Activated CD4-positive, alpha-beta T cell treated with anti-CD3 and anti-CD28 coated beads, Interleukin-2, amount 10 ng/mL, durations not matched to agents 7 days and 5 days (primary cell): ENCODE measurements around the gene COL23A1. TPM values are rescaled to one million over a fixed set of nuclear protein-coding genes. Genes with fewer than 3 reads are reported as not detected.

Experiments used
- CTCF ChIA-PET: fragments of 350-600 bp; sonication (Branson Sonifier 250); formaldehyde crosslinking; loops from one replicate; lab custom pipeline; 2021; ENCODE audit warnings: antibody characterized with exemption; lab: Charles Lee
- POLR2A ChIA-PET: fragments of 350-600 bp; sonication (Branson Sonifier 250); formaldehyde crosslinking; loops from one replicate; lab custom pipeline; 2021; ENCODE audit warnings: antibody characterized with exemption; lab: Charles Lee
- DNase-seq: peaks from one replicate; pipeline ENCODE4 v3.0.0-alpha.2; 2020
- H3K27ac Mint-ChIP-seq: one replicate; pipeline ENCODE4 v1.8.0; 2021; ENCODE audit warnings: mild to moderate bottlenecking, moderate library complexity, mixed read lengths
- H3K27me3 Mint-ChIP-seq: one replicate; pipeline ENCODE4 v1.8.0; 2021; ENCODE audit warnings: mixed read lengths
- H3K36me3 Mint-ChIP-seq: one replicate; pipeline ENCODE4 v1.8.0; 2021; ENCODE audit warnings: low read depth, mixed read lengths
- H3K4me1 Mint-ChIP-seq: one replicate; pipeline ENCODE4 v1.8.0; 2021; ENCODE audit warnings: mixed read lengths
- H3K4me3 Mint-ChIP-seq: one replicate; pipeline ENCODE4 v1.8.0; 2021; ENCODE audit warnings: mild to moderate bottlenecking, moderate library complexity, mixed read lengths
- H3K9me3 Mint-ChIP-seq: one replicate; pipeline ENCODE4 v1.8.0; 2021; ENCODE audit warnings: mixed read lengths
- total RNA-seq, 2 experiments: library from RNA; stranded (reverse); gene quantifications; one replicate each; pipeline ENCODE4 v1.2.3, GENCODE V29; 2021

COL23A1 gene
- total RNA-seq, 2 experiments from 2014 or later, result 0.27 TPM; not detected in 1

DNA sequence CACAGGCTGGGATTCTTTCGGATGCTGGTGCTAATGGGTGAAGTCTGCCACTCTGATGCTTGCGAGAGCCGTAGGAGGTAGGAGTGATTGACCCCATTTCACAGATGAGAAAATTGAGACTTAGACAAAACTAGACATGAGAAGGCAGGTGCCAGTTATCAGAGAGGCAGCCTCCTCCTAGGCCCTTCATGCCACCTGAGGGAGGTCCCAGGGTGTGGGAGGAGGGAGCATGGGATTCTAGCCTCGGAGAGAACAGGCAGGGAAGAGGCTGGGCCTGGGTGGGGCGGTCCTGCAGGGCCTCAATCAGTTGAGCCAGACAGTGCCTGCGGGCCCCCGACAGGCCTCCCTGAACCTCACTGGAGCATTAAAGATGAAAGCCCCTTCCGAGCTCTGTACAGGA, 112.4 kb downstream of the COL23A1 start:
- Mint-ChIP-seq H3K9me3 (no peaks in the 10 kb centered on the region), H3K36me3 (no peaks in the 10 kb centered on the region), H3K27me3 (no peaks in the 10 kb centered on the region), H3K27ac (no peak overlapping the region), H3K4me1 (peaks cover 9% of the 10 kb centered on the region), H3K4me3 (no peak overlapping the region)
- ChIA-PET CTCF (no interaction called here), POLR2A (no interaction called here)
- DNase-seq, result no peak

DNA sequence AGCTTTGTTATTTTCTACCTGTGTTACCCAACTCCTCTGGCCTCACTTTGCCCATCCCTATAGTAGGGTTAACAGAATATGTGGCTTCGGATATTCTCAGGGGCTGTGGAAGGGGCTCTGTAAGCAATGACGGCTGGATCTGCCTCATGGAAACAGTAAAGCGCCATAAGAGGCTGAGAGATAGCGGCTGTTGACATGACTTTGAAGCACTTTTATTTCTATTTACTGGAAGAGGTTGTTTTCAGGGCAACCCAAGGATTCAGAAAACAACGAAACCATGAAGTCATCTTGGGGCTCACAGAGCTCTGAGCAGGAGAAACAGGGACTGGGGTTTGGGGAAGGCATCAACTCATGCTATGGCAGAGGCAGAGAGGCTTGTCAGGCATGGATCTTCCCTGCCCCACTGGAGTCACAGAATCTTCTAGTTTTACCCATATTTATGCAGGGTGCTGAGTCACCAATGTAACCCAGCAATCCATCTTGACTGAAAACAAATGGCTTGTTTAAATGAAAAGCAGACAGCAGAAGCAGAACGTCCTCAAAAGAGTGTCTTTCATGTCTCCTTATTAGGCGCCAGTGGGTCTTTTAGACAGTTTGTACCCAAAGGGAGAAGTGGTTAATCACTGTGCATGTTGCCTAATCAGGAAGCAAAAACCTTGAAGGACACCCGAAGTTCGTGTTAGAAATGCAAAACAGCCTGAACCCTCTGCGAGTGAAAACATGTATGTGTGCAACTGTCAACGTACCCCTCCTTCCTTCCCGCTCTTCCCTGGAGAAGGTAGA, 113.0 kb downstream of the COL23A1 start:
- H3K9me3 Mint-ChIP-seq, result no peaks in the 10 kb centered on the region
- no peak for DNase-seq
- no peaks in the 10 kb centered on the region for H3K36me3 Mint-ChIP-seq
- no peak overlapping the region for H3K4me3 Mint-ChIP-seq
- peaks cover 7% of the 10 kb centered on the region for H3K4me1 Mint-ChIP-seq
- ChIA-PET CTCF (no interaction called here), POLR2A (no interaction called here)
- H3K27ac Mint-ChIP-seq, result no peak overlapping the region
- no peaks in the 10 kb centered on the region for H3K27me3 Mint-ChIP-seq

DNA sequence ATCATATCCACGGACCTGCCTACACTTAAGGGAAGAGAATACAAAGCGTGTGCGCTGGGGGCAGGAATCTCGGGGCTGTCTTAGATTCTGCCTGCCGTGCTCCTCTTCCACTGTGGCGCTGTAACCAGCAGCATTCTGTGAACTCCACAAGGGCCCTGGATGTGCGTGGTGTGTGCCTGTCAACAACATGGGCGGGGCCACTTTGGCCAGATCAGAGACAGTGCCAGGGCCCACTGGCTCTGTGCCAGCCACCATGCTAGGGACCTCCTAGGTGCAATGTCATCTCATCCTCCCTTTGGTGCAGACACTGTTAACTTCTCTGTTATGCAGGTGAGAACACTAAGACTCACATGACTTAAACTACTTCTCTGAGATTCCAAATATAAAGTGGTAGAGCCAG, 113.7 kb downstream of the COL23A1 start:
- Mint-ChIP-seq H3K27me3 (no peaks in the 10 kb centered on the region), H3K27ac (no peak overlapping the region), H3K9me3 (no peaks in the 10 kb centered on the region), H3K4me3 (no peak overlapping the region), H3K4me1 (peaks cover 7% of the 10 kb centered on the region), H3K36me3 (no peaks in the 10 kb centered on the region)
- ChIA-PET POLR2A (no interaction called here), CTCF (no interaction called here)
- no peak for DNase-seq

DNA sequence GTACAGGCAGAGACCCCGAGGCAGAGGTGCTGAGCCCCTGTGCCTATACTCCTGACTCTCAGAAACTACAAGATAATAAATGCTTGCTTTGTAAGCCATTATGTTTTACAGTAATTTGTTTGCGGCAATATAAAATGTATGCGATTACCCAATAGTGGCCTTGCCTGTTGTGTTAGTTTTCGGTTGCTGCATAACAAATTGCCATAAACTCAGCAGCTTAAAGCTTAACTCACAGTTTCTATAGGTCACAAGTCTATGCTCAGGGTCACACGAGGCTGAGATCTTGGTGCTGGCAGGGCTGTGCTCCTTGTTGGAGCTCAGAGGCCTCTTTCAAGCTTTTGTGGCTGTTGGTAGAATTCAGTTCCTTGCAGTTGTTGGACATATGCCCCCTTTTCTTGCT, 114.8 kb downstream of the COL23A1 start:
- no peak overlapping the region for H3K27ac Mint-ChIP-seq
- H3K36me3 Mint-ChIP-seq, result no peaks in the 10 kb centered on the region

DNA sequence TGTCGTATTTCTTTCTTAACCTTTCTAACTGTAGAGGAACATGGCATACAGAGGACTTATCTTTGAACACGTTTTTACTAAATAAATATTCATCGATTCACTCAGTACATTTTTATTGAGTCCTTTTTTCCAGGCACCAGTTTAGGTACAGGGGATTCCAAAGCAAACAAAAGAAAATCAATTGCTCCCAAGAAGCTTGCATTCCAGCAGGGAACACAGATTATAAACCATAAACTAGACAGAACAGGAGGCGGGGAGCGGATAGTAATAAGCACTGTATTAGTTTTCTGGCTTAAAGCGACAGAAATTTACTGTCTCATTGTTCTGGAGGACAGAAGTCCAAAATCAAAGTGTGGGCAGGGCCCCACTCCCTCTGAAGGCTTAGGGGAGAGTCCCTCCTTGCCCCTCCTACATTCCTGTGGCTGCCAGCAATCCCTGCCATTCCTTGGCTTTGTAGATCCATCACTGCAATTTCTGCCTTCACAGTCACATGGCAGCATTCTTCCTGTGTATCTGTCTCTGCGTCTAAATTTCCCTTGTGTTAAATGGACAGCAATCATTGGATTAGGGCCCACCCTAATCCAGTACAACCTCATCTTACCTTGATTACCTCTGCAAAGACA, 115.5 kb downstream of the COL23A1 start:
- H3K36me3 Mint-ChIP-seq, result no peaks in the 10 kb centered on the region
- H3K9me3 Mint-ChIP-seq, result no peaks in the 10 kb centered on the region
- ChIA-PET POLR2A (no interaction called here), CTCF (no interaction called here)
- peaks cover 7% of the 10 kb centered on the region for H3K4me1 Mint-ChIP-seq
- no peak overlapping the region for H3K4me3 Mint-ChIP-seq
- H3K27me3 Mint-ChIP-seq, result no peaks in the 10 kb centered on the region
- no peak overlapping the region for H3K27ac Mint-ChIP-seq
- DNase-seq, result no peak

More for the DNA sequence above, 114.8 kb downstream of the COL23A1 start:
- ChIA-PET CTCF (no interaction called here), POLR2A (no interaction called here)
- H3K27me3 Mint-ChIP-seq, result no peaks in the 10 kb centered on the region
- peaks cover 7% of the 10 kb centered on the region for H3K4me1 Mint-ChIP-seq
- H3K9me3 Mint-ChIP-seq, result no peaks in the 10 kb centered on the region
- no peak overlapping the region for H3K4me3 Mint-ChIP-seq
- DNase-seq, result no peak

DNA sequence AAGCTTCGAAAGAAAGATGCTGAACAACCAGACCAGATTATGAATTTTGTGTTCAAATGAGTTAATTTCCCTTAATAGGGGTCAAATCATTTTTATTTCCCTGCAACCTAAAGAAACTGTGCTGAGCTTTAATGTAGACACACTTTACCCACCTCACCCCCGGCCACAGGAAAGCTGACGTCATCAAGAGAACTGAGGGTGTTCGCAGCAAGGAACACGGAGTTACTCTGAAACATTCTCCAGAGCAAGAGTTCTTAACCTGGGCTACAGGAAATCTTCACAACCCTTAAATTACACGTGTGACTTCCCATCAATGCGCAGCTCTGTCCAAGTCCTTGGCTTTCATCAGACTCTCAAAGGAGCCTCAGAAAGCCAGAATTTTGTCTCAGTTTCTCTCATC, 116.3 kb downstream of the COL23A1 start:
- Mint-ChIP-seq H3K9me3 (no peaks in the 10 kb centered on the region), H3K4me1 (peaks cover 7% of the 10 kb centered on the region), H3K27ac (no peak overlapping the region), H3K36me3 (no peaks in the 10 kb centered on the region), H3K27me3 (no peaks in the 10 kb centered on the region), H3K4me3 (no peak overlapping the region)
- DNase-seq, result no peak
- ChIA-PET CTCF (no interaction called here), POLR2A (no interaction called here)

DNA sequence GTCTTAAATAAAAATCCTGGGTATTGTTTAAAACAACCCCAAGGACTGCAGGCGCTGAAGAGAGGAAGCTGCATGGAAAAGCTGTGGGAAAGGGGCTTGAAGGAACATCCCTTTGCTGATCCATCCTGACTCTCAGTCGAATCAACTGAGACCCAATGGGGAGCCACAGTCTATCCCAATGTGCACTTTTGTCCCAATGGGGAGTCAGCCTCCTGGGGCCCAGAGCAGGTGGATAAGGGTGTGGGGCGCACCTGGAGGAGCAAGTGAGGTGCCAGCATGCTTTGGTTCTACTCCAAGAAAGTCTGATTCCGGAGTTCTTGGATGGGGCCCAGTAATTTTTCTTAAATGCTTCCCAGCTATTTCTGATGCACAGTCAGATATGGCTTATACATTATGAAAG, 118.1 kb downstream of the COL23A1 start:
- no peaks in the 10 kb centered on the region for H3K36me3 Mint-ChIP-seq
- H3K4me1 Mint-ChIP-seq, result peaks cover 7% of the 10 kb centered on the region
- no peaks in the 10 kb centered on the region for H3K9me3 Mint-ChIP-seq
- no peak for DNase-seq
- CTCF ChIA-PET, result interaction anchor here (0.5 to 3.4 kb wide), 2 partner anchors 11 to 78 kb away, joined by 3 to 13 read pairs; no protein-coding TSS in a partner anchor
- H3K4me3 Mint-ChIP-seq, result no peak overlapping the region
- H3K27ac Mint-ChIP-seq, result no peak overlapping the region
- POLR2A ChIA-PET, result no interaction called here
- no peaks in the 10 kb centered on the region for H3K27me3 Mint-ChIP-seq

DNA sequence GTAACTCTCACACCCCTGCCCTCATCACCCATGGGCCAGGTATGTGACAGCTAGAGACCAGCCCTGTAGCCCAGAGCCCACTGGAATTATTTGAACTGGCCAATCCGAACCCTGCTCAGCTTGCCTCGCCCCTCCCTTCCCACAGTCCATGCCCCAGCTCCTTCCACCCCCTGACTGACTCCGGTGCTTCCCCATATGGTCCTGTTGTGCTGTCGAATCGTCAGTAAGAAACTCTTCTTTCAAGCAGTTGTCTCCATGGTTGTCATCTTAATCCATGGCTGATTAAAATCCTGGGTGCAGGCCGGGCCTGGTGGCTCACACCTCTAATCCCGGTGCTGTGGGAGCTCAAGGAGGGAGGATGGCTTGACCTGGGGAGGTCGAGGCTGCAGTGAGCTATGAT, 118.5 kb downstream of the COL23A1 start:
- H3K9me3 Mint-ChIP-seq, result no peaks in the 10 kb centered on the region
- H3K4me3 Mint-ChIP-seq, result no peak overlapping the region
- CTCF ChIA-PET, result interaction anchor here (0.5 to 3.4 kb wide), 2 partner anchors 10 to 77 kb away, joined by 3 to 13 read pairs; no protein-coding TSS in a partner anchor
- no peak for DNase-seq
- no peak overlapping the region for H3K27ac Mint-ChIP-seq
- peaks cover 7% of the 10 kb centered on the region for H3K4me1 Mint-ChIP-seq
- POLR2A ChIA-PET, result no interaction called here
- no peaks in the 10 kb centered on the region for H3K36me3 Mint-ChIP-seq
- no peaks in the 10 kb centered on the region for H3K27me3 Mint-ChIP-seq

DNA sequence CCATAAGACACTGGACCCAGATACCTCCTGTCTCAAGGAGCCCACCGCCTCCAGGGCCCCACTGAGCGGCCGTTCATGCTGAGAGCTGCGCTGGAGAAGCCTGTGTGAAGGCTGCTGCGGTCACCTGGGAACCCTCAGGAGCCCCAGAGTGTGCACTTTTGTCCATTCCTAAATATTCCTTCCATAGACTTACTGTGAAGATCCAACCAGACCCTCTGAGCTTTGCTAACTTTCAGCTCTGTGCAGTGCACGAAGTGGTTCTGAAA, 119.5 kb downstream of the COL23A1 start:
- H3K9me3 Mint-ChIP-seq, result no peaks in the 10 kb centered on the region
- ChIA-PET POLR2A (no interaction called here), CTCF (interaction anchor here (3.4 kb wide), 1 partner anchor 9 kb away, joined by 13 read pairs; no protein-coding TSS in a partner anchor)
- H3K4me3 Mint-ChIP-seq, result no peak overlapping the region
- peaks cover 7% of the 10 kb centered on the region for H3K4me1 Mint-ChIP-seq
- no peak for DNase-seq
- H3K36me3 Mint-ChIP-seq, result no peaks in the 10 kb centered on the region
- no peaks in the 10 kb centered on the region for H3K27me3 Mint-ChIP-seq
- no peak overlapping the region for H3K27ac Mint-ChIP-seq

DNA sequence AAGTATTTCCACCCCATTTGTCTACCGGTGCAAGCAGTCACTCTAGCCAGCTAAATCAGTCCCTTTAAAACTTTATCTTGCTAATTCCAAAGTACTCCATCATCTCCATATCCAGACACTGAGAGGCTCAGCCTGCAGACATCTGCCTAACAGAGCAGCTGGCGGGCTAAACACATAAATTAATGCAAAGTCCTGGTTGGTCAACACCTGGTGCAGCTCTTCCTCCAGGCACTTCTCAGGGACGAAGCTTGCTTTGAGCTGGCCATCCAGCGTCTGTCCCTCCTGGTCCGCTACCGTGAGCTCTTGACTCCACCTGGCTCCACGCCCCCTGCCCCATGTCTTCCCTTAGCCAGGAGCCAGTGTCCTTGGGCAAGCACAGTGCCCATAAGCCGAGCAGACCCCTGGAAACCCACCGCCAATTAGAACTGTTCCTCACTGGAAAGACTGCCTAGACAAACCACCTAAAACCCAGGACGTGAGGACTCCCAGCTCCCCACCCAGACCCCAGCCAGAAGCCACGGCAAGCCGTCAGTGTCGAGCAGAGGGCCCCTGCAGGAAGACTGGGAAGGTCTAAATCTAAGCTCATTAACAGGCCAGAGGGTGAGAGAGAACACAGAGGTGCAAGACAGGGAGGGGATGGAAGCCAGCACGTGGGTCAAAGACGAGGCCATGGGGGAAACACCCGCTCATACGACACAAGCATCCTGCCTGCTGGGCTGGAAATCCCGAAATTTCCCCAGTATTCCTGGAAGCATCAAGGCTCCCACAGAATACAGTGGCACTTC, 120.0 kb downstream of the COL23A1 start:
- no peaks in the 10 kb centered on the region for H3K9me3 Mint-ChIP-seq
- no peaks in the 10 kb centered on the region for H3K27me3 Mint-ChIP-seq
- no peak overlapping the region for H3K27ac Mint-ChIP-seq
- peaks cover 7% of the 10 kb centered on the region for H3K4me1 Mint-ChIP-seq
- no peaks in the 10 kb centered on the region for H3K36me3 Mint-ChIP-seq
- H3K4me3 Mint-ChIP-seq, result no peak overlapping the region
- CTCF ChIA-PET, result interaction anchor here (0.8 to 3.4 kb wide), 2 partner anchors 9 kb away, joined by 3 to 13 read pairs; no protein-coding TSS in a partner anchor
- POLR2A ChIA-PET, result no interaction called here
- DNase-seq, result no peak

DNA sequence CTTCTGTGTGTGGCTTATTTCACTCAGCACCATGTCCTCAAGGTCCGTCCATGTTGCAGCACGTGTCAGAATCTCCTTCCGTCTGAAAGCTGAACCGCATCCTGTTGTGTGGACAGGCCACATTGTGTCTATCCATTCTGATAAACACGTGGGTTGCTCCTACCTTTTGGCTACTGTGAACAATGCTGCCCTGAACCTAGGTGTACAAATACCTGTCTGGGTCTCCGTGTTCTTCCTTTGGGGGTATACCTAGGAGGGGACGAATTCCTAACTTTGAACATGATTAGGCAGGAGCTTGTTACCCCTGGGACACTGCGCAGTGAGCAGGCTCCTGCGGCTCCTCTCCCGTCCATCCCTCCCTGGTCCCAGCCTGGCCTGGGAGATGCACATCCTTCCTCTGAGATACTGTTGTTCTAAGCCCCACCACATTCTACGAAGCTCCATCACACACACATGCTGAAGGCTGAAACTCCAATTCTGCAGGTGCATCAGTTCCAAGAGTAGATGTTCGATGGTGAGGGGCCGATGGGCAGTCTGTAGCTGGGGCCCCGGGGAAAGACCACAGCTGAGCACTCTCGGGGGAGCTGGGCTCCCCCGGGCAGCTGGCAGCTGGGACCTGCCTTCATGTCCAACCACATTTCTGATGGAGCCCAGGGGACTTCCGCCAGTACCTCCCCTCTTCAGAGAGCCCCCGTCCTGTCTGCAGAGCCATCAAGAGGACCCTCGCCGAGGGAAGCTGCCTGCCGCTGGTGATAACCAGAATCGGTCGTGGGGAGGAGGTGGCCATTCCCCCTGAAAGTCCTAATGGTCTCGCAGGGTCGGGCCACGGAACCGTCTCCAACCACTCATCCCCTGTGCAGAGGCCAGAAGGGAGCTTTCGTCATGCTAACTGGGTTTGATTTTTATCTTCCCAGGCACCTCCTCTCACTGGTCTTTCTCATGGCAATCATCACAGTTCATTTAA, 120.9 kb downstream of the COL23A1 start:
- Mint-ChIP-seq H3K4me1 (peaks cover 7% of the 10 kb centered on the region), H3K9me3 (no peaks in the 10 kb centered on the region), H3K27me3 (no peaks in the 10 kb centered on the region), H3K4me3 (no peak overlapping the region), H3K27ac (no peak overlapping the region), H3K36me3 (no peaks in the 10 kb centered on the region)
- DNase-seq, result no peak
- ChIA-PET POLR2A (no interaction called here), CTCF (interaction anchor here (0.8 to 3.4 kb wide), 2 partner anchors 8 to 9 kb away, joined by 3 to 13 read pairs; no protein-coding TSS in a partner anchor)

DNA sequence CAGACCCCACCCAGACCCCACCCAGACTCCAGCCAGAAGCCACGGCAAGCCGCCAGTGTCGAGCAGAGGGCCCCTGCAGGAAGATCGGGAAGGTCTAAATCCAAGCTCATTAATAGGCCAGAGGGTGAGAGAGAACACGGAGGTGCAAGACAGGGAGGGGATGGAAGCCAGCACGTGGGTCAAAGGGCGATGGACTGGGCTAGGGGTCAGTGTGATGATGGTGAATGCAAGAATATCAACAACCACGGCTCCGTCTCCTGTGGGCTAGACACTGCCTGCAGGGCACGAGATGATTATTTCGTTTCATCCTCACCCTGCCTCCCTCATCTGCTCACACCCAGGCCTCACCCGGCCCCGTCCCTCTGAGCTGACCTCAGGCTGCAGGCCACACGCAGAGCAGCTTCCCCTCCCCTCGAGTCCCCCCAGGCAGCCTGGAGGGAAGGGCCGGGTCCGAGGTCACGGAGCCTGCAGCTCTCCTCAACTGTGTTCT, 122.0 kb downstream of the COL23A1 start:
- POLR2A ChIA-PET, result no interaction called here
- Mint-ChIP-seq H3K9me3 (no peaks in the 10 kb centered on the region), H3K4me3 (no peak overlapping the region), H3K4me1 (no peaks in the 10 kb centered on the region), H3K36me3 (no peaks in the 10 kb centered on the region), H3K27ac (no peak overlapping the region), H3K27me3 (no peaks in the 10 kb centered on the region)
- CTCF ChIA-PET, result no interaction called here
- DNase-seq, result no peak
